HCT116 (cell line): ENCODE measurements around the gene ACACA. TPM values are rescaled to one million over a fixed set of nuclear protein-coding genes. Genes with fewer than 3 reads are reported as not detected.

Experiments used
- ATAC-seq: fragments of 200-7000 bp; cut with Tn5 transposase; 2 replicates; pipeline ENCODE4 v1.9.1; 2020; ENCODE audit warnings: mild to moderate bottlenecking, moderate library complexity
- BruUV-seq: library from RNA; stranded (reverse); fragments of 400-500 nt; replicated peaks from 2 replicates; lab custom pipeline; 2021; lab: Mats Ljungman, UMichigan
- CTCF ChIA-PET: fragments of 300-600 bp; sonication (Branson Sonifier 250); formaldehyde crosslinking; loops from one replicate; lab custom pipeline; 2021; ENCODE audit warnings: antibody characterized with exemption; lab: Charles Lee
- POLR2A ChIA-PET: fragments of 300-600, 350-600 bp; sonication (Branson Sonifier 250); formaldehyde crosslinking; loops from one replicate; lab custom pipeline; 2021; ENCODE audit warnings: antibody characterized with exemption; lab: Charles Lee
- RAD21 ChIA-PET, 2 experiments: fragments of 300-600 bp; sonication (Branson Sonifier 250); formaldehyde crosslinking; loops; one replicate each; lab custom pipeline; 2023; ENCODE audit warnings: low total read pairs in 2 of 2; ENCODE audit not compliant: uncharacterized antibody in 2 of 2, unreplicated experiment in 2 of 2, low non-redundant PET in 1 of 2; lab: Charles Lee
- DNase-seq: peaks from one replicate; pipeline ENCODE4 v3.0.0-alpha.2; 2010; ENCODE audit warnings: low read depth, low spot score
- H2AFZ ChIP-seq: fragments of 200-600 bp; shearing (Covaris generic), sonication (generic); 2 replicates; pipeline ENCODE4 v1.6.1; 2017; ENCODE audit warnings: low read depth, mixed run types, mixed read lengths, antibody characterized with exemption, low read length; ENCODE audit not compliant: poor library complexity, severe bottlenecking
- H3K27ac ChIP-seq: 2 replicates; pipeline ENCODE4 v1.5.1; 2012; ENCODE audit warnings: low read depth, low read length
- H3K27me3 ChIP-seq: fragments of 200-600 bp; sonication (generic); 2 replicates; pipeline ENCODE4 v1.6.1; 2016; ENCODE audit warnings: mixed run types, low read length, mixed read lengths; ENCODE audit not compliant: insufficient read depth
- H3K36me3 ChIP-seq, 2 experiments: fragments of 200-500 bp in 1 of 2; fragments of 200-600 bp in 1 of 2; sonication (Bioruptor generic) in 1 of 2; sonication (generic) in 1 of 2; 2 replicates each; pipeline versions ENCODE4 v1.5.1 to v1.6.1; 2014 to 2016; ENCODE audit warnings: low read length in 2 of 2, inconsistent platforms in 1 of 2, mixed read lengths in 1 of 2, mixed run types in 1 of 2; ENCODE audit not compliant: insufficient read depth in 2 of 2, control insufficient read depth in 1 of 2
- H3K4me1 ChIP-seq, 2 experiments: fragments of 200-600 bp in 1 of 2; sonication (generic) in 1 of 2; 2 replicates each; pipeline versions ENCODE4 v1.5.1 to v1.6.1; 2012 to 2017; ENCODE audit warnings: low read length in 2 of 2, inconsistent platforms in 1 of 2, mild to moderate bottlenecking in 1 of 2, mixed read lengths in 1 of 2, mixed run types in 1 of 2, moderate library complexity in 1 of 2; ENCODE audit not compliant: insufficient read depth in 2 of 2, control insufficient read depth in 1 of 2
- H3K4me2 ChIP-seq: fragments of 200-600 bp; sonication (generic); 2 replicates; pipeline ENCODE4 v1.6.1; 2017; ENCODE audit warnings: mixed run types, low read length, mixed read lengths
- H3K4me3 ChIP-seq, 2 experiments: fragments of 200-600 bp in 1 of 2; sonication (generic) in 1 of 2; replicated peaks in 1 of 2; 2 replicates each; pipeline ENCODE4 v1.5.1; 2011 to 2016; ENCODE audit warnings: low read length in 2 of 2, control low read depth in 1 of 2, low read depth in 1 of 2, mild to moderate bottlenecking in 1 of 2, mixed read lengths in 1 of 2, mixed run types in 1 of 2
- H3K79me2 ChIP-seq: fragments of 200-600 bp; sonication (generic); 2 replicates; pipeline ENCODE4 v1.6.1; 2017; ENCODE audit warnings: mild to moderate bottlenecking, mixed run types, low read length, moderate library complexity, mixed read lengths; ENCODE audit not compliant: insufficient read depth
- H3K9ac ChIP-seq: fragments of 200-600 bp; sonication (generic); 2 replicates; pipeline ENCODE4 v1.6.1; 2016; ENCODE audit warnings: low read length, mixed read lengths
- H3K9me2 ChIP-seq: fragments of 200-600 bp; sonication (generic), shearing (Covaris generic); 2 replicates; pipeline ENCODE4 v1.6.1; 2017; ENCODE audit warnings: mixed run types, mild to moderate bottlenecking, moderate library complexity; ENCODE audit not compliant: insufficient read depth
- H3K9me3 ChIP-seq, 2 experiments: fragments of 200-500 bp in 1 of 2; fragments of 200-600 bp in 1 of 2; sonication (Bioruptor generic) in 1 of 2; sonication (generic) in 1 of 2; 2 replicates each; pipeline ENCODE4 v1.6.1; 2014 to 2017; ENCODE audit warnings: low read length in 2 of 2, mixed read lengths in 2 of 2, inconsistent platforms in 1 of 2, low read depth in 1 of 2, mild to moderate bottlenecking in 1 of 2, mixed run types in 1 of 2, moderate library complexity in 1 of 2; ENCODE audit not compliant: control insufficient read depth in 1 of 2, insufficient read depth in 1 of 2
- H4K20me1 ChIP-seq: fragments of 200-600 bp; sonication (generic), shearing (Covaris generic); 2 replicates; pipeline ENCODE4 v1.6.1; 2017; ENCODE audit warnings: mixed run types, mild to moderate bottlenecking, moderate library complexity; ENCODE audit not compliant: insufficient read depth
- CEBPB ChIP-seq: IDR thresholded peaks from 2 replicates; pipeline ENCODE4 v1.6.1; 2012; ENCODE audit warnings: low read depth
- ELF1 ChIP-seq: IDR thresholded peaks from 2 replicates; pipeline ENCODE4 v1.6.1; 2012; ENCODE audit warnings: low read depth, borderline replicate concordance
- JUND ChIP-seq: IDR thresholded peaks from 2 replicates; pipeline ENCODE4 v1.6.1; 2012
- POLR2AphosphoS5 ChIP-seq: IDR thresholded peaks from 2 replicates; pipeline ENCODE4 v1.6.1; 2011; ENCODE audit warnings: mild to moderate bottlenecking, low read depth, low read length, moderate library complexity
- SIN3A ChIP-seq: IDR thresholded peaks from 2 replicates; pipeline ENCODE4 v1.6.1; 2012; ENCODE audit warnings: low read depth
- YY1 ChIP-seq: IDR thresholded peaks from 2 replicates; pipeline ENCODE4 v1.6.1; 2011; ENCODE audit warnings: low read length, low read depth, moderate library complexity, mild to moderate bottlenecking; ENCODE audit not compliant: insufficient replicate concordance; ENCODE audit errors: extremely low read depth
- ZFX ChIP-seq: fragments of 450-650 bp; IDR thresholded peaks from 2 replicates; pipeline ENCODE4 v1.6.1; 2017
- intact Hi-C: fragments of 100-400 bp; cut with micrococcal nuclease; formaldehyde crosslinking; loops from 2 replicates; pipeline ENCODE4 v1.10.0; 2022
- total RNA-seq: library from RNA; stranded (reverse); gene quantifications from one replicate; pipeline ENCODE4 v1.2.1, GENCODE V29; 2021; ENCODE audit not compliant: unreplicated experiment
- TF ChIP-seq, protein P1 (sequence below): IDR thresholded peaks from 2 replicates; pipeline ENCODE4 v1.6.1; 2012; ENCODE audit warnings: low read depth
- TF ChIP-seq, protein P2 (sequence below), 3 experiments: fragments of 200-600 bp in 1 of 3; sonication (generic) in 1 of 3; IDR thresholded peaks in 2 of 3; conservative IDR thresholded peaks in 1 of 3; 2 replicates each; pipeline ENCODE4 v1.5.1; 2012 to 2017; ENCODE audit warnings: low read depth in 2 of 3, low read length in 2 of 3, antibody characterized with exemption in 1 of 3, borderline replicate concordance in 1 of 3, control low read depth in 1 of 3, mild to moderate bottlenecking in 1 of 3, mixed read lengths in 1 of 3, mixed run types in 1 of 3, moderate library complexity in 1 of 3; ENCODE audit not compliant: insufficient read depth in 1 of 3

The ACACA gene
- total RNA-seq, 1 experiment from 2014 or later = 161 TPM

DNA sequence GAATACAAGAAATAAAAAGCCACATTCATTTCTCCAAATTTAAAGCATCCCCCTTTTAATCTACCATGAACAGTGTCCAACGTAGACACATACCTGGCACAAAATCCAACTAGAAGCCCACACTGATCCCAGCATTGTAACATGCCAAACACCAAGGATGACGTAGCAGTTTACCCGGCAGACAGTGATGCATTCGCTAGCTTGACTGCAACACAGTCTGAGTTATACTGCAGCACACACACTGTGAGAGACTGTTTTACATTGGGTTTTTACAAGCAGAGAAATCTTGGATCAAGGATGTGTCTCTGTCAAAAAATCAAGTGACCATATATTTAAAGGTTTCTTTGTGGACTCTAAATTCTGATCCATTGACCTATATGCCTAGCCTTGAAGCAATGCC is 105.3 kb downstream of the ACACA start:
- Histone ChIP-seq H3K4me3 (no peak overlapping the region), H2AFZ (no peak overlapping the region), H3K4me1 (peaks cover 7 to 22% of the 10 kb centered on the region in 2 experiments), H3K4me2 (no peak overlapping the region), H3K9ac (no peak overlapping the region), H3K27ac (no peak overlapping the region), H3K9me3 (no peaks in the 10 kb centered on the region), H3K9me2 (no peaks in the 10 kb centered on the region), H4K20me1 (0 out of 2 replicates have a peak, but pooled peaks cover 3% of the 10 kb centered on the region), H3K36me3 (no peaks in the 10 kb centered on the region; a peak in 2 of 4 replicates), H3K27me3 (no peaks in the 10 kb centered on the region), H3K79me2 (peaks cover 53% of the 10 kb centered on the region)
- DNase-seq (no peak), ATAC-seq (no peak)
- no TSS peak for BruUV-seq
- ChIA-PET CTCF (no interaction called here), RAD21 (no interaction called here), POLR2A (no interaction called here)
- intact Hi-C loops = no loop called here
- TF ChIP-seq ZFX = no peak
- no peak for TF ChIP-seq JUND
- no peak for TF ChIP-seq YY1
- no peak for TF ChIP-seq SIN3A
- TF ChIP-seq, protein P1, sequence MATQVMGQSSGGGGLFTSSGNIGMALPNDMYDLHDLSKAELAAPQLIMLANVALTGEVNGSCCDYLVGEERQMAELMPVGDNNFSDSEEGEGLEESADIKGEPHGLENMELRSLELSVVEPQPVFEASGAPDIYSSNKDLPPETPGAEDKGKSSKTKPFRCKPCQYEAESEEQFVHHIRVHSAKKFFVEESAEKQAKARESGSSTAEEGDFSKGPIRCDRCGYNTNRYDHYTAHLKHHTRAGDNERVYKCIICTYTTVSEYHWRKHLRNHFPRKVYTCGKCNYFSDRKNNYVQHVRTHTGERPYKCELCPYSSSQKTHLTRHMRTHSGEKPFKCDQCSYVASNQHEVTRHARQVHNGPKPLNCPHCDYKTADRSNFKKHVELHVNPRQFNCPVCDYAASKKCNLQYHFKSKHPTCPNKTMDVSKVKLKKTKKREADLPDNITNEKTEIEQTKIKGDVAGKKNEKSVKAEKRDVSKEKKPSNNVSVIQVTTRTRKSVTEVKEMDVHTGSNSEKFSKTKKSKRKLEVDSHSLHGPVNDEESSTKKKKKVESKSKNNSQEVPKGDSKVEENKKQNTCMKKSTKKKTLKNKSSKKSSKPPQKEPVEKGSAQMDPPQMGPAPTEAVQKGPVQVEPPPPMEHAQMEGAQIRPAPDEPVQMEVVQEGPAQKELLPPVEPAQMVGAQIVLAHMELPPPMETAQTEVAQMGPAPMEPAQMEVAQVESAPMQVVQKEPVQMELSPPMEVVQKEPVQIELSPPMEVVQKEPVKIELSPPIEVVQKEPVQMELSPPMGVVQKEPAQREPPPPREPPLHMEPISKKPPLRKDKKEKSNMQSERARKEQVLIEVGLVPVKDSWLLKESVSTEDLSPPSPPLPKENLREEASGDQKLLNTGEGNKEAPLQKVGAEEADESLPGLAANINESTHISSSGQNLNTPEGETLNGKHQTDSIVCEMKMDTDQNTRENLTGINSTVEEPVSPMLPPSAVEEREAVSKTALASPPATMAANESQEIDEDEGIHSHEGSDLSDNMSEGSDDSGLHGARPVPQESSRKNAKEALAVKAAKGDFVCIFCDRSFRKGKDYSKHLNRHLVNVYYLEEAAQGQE = no peak
- TF ChIP-seq POLR2AphosphoS5 = no peak
- TF ChIP-seq, all 23 proteins: peak for 0

DNA sequence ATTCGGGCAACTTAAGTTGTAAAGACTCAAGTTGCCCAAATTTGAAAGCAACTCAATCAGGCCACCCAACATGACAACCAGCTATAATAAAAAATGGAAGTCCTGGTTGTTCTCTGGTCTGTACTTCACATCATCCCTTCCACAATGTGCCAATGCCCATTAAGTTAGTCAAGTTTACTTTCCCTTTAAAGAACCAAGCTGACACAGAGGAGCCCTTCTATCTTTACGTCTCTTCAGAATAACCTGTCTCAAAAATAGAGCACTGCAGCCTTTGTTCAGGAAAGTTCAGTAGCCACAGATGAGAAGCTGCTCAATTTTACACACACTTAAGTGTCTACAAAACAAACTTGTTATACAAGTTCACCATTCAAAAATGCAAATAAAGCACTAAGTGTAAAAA is 106.0 kb downstream of the ACACA start:
- Histone ChIP-seq H3K4me1 (peaks cover 7 to 22% of the 10 kb centered on the region in 2 experiments), H3K4me3 (no peak overlapping the region), H3K36me3 (no peaks in the 10 kb centered on the region; a peak in 2 of 4 replicates), H3K9ac (no peak overlapping the region), H3K4me2 (no peak overlapping the region), H3K27me3 (no peaks in the 10 kb centered on the region), H3K9me2 (no peaks in the 10 kb centered on the region), H3K79me2 (peaks cover 53% of the 10 kb centered on the region), H3K27ac (no peak overlapping the region), H2AFZ (no peak overlapping the region), H4K20me1 (0 out of 2 replicates have a peak, but pooled peaks cover 3% of the 10 kb centered on the region), H3K9me3 (no peaks in the 10 kb centered on the region)
- POLR2A ChIA-PET = no interaction called here
- DNase-seq = no peak
- ATAC-seq = no peak
- intact Hi-C loops = no loop called here
- CTCF ChIA-PET = no interaction called here
- no TSS peak for BruUV-seq
- RAD21 ChIA-PET = no interaction called here
- TF ChIP-seq JUND = no peak
- no peak for TF ChIP-seq CEBPB
- no peak for TF ChIP-seq ELF1
- TF ChIP-seq, protein P2, sequence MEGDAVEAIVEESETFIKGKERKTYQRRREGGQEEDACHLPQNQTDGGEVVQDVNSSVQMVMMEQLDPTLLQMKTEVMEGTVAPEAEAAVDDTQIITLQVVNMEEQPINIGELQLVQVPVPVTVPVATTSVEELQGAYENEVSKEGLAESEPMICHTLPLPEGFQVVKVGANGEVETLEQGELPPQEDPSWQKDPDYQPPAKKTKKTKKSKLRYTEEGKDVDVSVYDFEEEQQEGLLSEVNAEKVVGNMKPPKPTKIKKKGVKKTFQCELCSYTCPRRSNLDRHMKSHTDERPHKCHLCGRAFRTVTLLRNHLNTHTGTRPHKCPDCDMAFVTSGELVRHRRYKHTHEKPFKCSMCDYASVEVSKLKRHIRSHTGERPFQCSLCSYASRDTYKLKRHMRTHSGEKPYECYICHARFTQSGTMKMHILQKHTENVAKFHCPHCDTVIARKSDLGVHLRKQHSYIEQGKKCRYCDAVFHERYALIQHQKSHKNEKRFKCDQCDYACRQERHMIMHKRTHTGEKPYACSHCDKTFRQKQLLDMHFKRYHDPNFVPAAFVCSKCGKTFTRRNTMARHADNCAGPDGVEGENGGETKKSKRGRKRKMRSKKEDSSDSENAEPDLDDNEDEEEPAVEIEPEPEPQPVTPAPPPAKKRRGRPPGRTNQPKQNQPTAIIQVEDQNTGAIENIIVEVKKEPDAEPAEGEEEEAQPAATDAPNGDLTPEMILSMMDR (IDR thresholded peaks at IDR 0.05 in 2 of 3, conservative IDR thresholded peaks at IDR 0.05 in 1 of 3; ENCODE audit: borderline replicate concordance in 1 of 3, insufficient read depth in 1 of 3, low read depth in 2 of 3, low read length in 2 of 3) = no peak
- TF ChIP-seq, all 23 proteins: peak for 0
